Natural killer cell treated with Interleukin-12 subunit alpha and Interleukin-12 subunit beta and Interleukin-15 and Interleukin-18, amount 100 ng/mL, for 72 hours (primary cell): ENCODE results near the gene MIGA2. TPM values are rescaled to one million over a fixed set of nuclear protein-coding genes. Genes with fewer than 3 reads are reported as not detected.

ENCODE experiments used
- ATAC-seq, 2 donors: fragments of 150-1000 bp; cut with Tn5 transposase in 1 of 2; sonication (Bioruptor Pico), chemical (Tn5 transposase) in 1 of 2; 2 replicates each; pipeline ENCODE4 v1.10.0; 2021
- DNase-seq: peaks from one replicate; pipeline ENCODE4 v3.0.0; 2022; ENCODE audit warnings: low spot score
- H3K27ac Mint-ChIP-seq, 2 donors: 1 replicate in 1 of 2; 2 replicates in 1 of 2; pipeline ENCODE4 v1.8.0; 2022; ENCODE audit warnings: mixed read lengths in 2 of 2, mild to moderate bottlenecking in 1 of 2, moderate library complexity in 1 of 2
- H3K27me3 Mint-ChIP-seq, 2 donors: 1 replicate in 1 of 2; 2 replicates in 1 of 2; pipeline ENCODE4 v1.8.0; 2022; ENCODE audit warnings: mixed read lengths in 2 of 2
- H3K36me3 Mint-ChIP-seq: one replicate; pipeline ENCODE4 v1.8.0; 2022; ENCODE audit warnings: mixed read lengths
- H3K4me1 Mint-ChIP-seq, 2 donors: 1 replicate in 1 of 2; 2 replicates in 1 of 2; pipeline ENCODE4 v1.8.0; 2022; ENCODE audit warnings: low read depth in 2 of 2, mixed read lengths in 2 of 2, mild to moderate bottlenecking in 1 of 2
- H3K4me3 Mint-ChIP-seq: one replicate; pipeline ENCODE4 v1.8.0; 2022; ENCODE audit warnings: mixed read lengths
- H3K9me3 Mint-ChIP-seq: 2 replicates; pipeline ENCODE4 v1.8.0; 2022; ENCODE audit warnings: mixed read lengths
- total RNA-seq, 2 donors: library from RNA; stranded (reverse); gene quantifications; one replicate each; pipeline ENCODE4 v1.2.3, GENCODE V29; 2022

MIGA2 gene
- total RNA-seq, 2 donors from 2014 or later: 42.4 to 82.6 TPM

DNA sequence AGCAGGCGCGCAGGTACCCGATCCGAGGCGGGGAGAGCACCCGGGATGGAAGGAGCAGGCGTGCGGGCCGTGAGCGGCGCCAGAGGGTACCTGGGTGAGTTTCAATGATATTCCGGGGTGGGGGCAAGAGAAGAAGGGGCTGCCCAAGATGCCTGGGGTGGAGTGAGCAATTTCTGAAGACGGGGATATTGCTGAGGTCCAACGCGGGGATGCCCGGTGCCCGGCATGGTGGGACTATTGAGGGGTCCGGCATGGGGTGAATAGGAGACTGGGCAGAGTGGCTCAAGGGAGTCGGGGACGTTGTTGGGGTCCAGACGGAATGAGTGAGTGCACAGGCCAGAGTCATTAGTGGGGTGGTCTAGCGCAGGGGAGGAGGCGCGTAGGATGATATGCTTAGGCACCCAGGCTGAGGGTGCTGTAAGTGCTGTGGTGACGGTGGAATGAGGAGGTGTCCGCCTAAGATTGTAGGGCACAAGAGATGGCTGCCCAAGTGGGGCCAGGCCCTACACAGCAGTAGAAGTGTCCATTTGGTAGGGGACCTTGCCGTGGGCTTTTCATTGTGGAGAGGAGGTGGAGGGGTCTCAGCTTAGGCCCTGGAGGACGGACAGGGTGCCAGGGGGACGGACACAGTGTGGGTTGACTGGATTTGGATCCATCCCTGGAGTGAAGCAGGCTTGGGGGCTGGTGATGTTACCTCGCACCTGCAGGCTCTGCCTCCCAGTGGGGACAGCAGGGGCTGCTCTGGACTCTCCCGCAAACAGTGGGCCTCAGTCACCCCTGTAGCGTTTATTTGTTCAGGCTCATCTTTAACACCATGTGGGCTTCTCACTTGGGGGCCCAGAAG, 719 bp downstream of the MIGA2 start:
- ATAC-seq (no peak), DNase-seq (no peak)
- H3K36me3 Mint-ChIP-seq: no peaks in the 10 kb centered on the region
- H3K27ac Mint-ChIP-seq: peak overlapping the region; percentile 74 to 83
- H3K9me3 Mint-ChIP-seq: no peaks in the 10 kb centered on the region
- peak overlapping the region; percentile 95 for H3K4me3 Mint-ChIP-seq
- peaks cover 17 to 25% of the 10 kb centered on the region in 2 donors for H3K4me1 Mint-ChIP-seq
- no peaks in the 10 kb centered on the region for H3K27me3 Mint-ChIP-seq

DNA sequence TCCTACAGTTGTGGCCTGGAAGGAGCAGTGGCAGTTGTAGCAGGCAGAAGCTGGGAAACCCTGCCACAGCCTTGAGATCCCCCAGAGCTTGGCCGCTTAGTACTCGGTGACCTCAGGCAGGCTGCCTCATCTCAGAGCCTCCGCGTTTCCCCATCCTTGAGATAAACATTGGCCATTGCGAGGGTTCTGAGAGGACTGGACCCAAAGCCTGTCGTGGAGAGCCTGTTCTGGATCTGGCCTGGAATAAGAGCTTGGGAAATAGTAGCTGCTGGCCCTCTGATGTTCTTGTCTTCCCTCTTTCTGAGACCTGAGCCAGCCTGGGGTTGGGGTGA, 1.3 kb downstream of the MIGA2 start:
- Mint-ChIP-seq H3K9me3 (no peaks in the 10 kb centered on the region), H3K4me3 (peak overlapping the region; percentile 95), H3K27ac (peak overlapping the region in 1 of 2 donors; percentile 83), H3K36me3 (no peaks in the 10 kb centered on the region), H3K4me1 (peaks cover 17 to 25% of the 10 kb centered on the region in 2 donors), H3K27me3 (no peaks in the 10 kb centered on the region)
- DNase-seq (no peak), ATAC-seq (no peak)

DNA sequence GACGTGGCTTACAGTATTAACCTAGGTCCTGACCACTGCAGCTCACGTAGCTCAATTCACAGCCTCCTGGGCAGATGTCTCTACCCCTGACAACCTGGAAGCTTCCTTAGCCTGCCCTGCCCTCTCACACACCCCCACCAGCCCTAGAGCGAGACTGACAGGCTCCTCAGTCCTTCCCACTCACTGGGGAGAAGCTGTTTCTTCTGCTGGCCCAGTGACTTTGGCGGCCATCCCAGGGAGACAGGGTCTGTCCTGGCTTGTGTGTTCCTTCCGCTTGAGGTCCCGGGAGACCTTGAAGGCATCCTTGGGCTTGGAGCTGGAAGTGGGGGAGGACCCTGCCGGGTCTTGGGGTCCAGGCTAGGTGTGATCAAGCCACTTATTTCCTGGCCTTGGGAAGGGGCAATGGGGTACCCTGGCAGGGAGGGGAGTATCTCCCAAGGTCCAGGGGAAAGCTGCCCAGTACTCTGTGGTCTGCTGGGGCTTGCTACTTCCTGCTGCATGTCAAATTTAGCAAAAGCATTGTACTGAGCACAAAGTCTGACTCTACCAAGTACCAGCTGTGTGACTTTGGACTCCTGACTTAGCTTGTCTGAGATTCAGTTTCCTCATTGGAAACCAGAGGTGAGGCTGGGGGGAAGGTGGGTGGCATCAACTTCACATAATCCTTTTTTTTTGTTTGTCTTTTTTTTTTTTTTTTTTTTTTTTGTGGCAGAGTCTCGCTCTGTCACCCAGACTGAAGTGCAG, 1.9 kb downstream of the MIGA2 start:
- ATAC-seq: no peak
- Mint-ChIP-seq H3K27ac (no peak overlapping the region), H3K36me3 (no peaks in the 10 kb centered on the region)

DNA sequence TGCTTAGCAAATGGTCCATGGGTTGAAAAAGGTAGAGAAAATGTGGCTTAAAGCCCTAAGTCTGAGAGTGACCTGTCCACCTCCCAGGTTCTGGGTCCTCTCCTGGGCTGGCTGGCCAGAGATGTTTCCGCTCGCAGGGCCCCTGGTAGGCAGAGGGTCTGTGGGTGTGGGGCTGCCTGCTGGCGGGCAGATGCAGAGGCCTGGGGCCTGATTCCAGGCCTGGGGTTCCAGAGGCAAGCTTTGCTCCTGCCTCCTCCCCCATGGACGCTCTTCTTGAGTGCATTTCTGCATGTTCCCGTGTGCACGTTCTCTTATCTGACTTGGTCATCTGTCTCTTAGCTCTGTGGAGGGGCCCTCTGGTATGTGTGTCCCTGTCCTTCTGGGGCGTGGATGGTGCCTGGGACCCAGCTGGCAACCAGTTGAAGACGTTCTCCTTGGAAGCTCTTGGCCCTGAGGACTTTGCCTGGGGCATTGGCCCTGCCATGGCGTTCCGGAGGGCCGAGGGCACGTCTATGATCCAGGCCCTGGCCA, 3.8 kb downstream of the MIGA2 start:
- Mint-ChIP-seq H3K36me3 (no peaks in the 10 kb centered on the region), H3K27ac (no peak overlapping the region), H3K27me3 (no peaks in the 10 kb centered on the region), H3K9me3 (no peaks in the 10 kb centered on the region), H3K4me3 (no peak overlapping the region), H3K4me1 (peaks cover 17 to 25% of the 10 kb centered on the region in 2 donors)
- ATAC-seq: no peak
- no peak for DNase-seq

More for the DNA sequence above, 1.9 kb downstream of the MIGA2 start:
- Mint-ChIP-seq H3K27me3 (no peaks in the 10 kb centered on the region), H3K9me3 (no peaks in the 10 kb centered on the region), H3K4me1 (peaks cover 17 to 25% of the 10 kb centered on the region in 2 donors), H3K4me3 (peak overlapping the region; percentile 95)
- no peak for DNase-seq

DNA sequence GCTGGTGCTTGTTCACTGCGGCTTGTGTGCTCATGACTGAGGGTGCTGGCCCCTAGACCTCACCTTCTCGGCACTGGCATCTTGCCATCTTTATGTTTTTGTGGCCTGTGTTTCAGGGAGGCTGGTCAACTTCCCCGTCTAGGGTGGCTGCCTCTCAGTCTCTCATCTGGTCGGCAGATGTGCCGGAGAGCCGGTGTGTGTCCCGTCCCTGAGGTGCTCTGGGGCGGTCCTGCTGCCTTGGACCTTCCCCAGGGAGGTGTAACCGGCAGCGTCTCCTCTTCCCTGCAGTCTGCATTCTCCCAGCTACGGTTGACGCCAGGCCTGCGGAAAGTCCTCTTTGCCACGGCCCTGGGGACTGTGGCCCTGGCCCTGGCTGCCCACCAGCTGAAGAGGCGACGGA, 5.6 kb downstream of the MIGA2 start:
- ATAC-seq (no peak), DNase-seq (no peak)
- H3K27ac Mint-ChIP-seq: no peak overlapping the region
- no peaks in the 10 kb centered on the region for H3K27me3 Mint-ChIP-seq
- H3K36me3 Mint-ChIP-seq: no peaks in the 10 kb centered on the region
- no peaks in the 10 kb centered on the region for H3K9me3 Mint-ChIP-seq
- peaks cover 5 to 17% of the 10 kb centered on the region in 2 donors for H3K4me1 Mint-ChIP-seq
- no peak overlapping the region for H3K4me3 Mint-ChIP-seq

DNA sequence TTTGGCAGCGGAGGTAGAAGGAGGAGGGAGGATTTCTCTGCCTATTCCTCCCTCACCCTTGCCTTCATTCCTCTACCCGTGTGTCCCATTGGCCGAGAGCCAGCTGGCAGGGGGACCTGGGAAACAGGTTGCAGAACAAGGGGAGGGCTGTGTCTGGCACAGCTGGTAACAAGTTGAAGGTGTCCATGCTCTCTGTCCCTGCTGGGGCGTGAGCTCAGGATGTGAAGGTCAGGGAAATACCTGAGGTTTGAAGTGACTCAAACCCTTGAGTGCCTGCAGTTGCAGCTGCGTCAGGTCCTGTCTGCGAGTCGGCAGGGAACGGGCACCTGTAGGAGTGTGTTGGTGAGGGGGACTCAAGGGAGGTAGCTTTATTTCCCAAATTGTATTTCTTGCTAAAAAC, 16.2 kb downstream of the MIGA2 start:
- Mint-ChIP-seq H3K4me3 (no peak overlapping the region), H3K36me3 (no peaks in the 10 kb centered on the region), H3K27ac (no peak overlapping the region), H3K4me1 (no peaks in the 10 kb centered on the region), H3K9me3 (no peaks in the 10 kb centered on the region), H3K27me3 (no peaks in the 10 kb centered on the region)
- DNase-seq (no peak), ATAC-seq (no peak)

DNA sequence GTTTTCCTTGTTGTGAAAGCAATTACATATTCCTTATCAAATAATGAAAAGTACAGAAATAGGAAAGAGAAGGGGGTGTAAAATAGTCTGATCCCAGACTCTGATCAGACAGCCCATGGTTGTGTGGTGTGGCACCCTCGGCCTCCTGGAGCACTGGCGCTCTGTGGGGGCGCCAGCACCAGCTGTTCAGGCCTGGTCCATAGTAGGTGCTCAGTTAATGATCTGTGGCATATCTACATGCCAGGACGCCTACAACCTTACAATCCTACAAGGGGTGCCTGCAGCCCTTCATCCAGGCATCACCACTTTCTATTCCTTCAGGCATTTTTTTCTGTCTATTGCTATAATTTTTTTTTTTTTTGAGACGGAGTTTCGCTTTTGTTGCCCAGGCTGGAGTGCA, 16.6 kb downstream of the MIGA2 start:
- Mint-ChIP-seq H3K27me3 (no peaks in the 10 kb centered on the region), H3K36me3 (no peaks in the 10 kb centered on the region), H3K4me1 (peaks cover 2% of the 10 kb centered on the region in 2 donors), H3K27ac (no peak overlapping the region), H3K4me3 (no peak overlapping the region), H3K9me3 (no peaks in the 10 kb centered on the region)
- ATAC-seq: no peak
- no peak for DNase-seq

DNA sequence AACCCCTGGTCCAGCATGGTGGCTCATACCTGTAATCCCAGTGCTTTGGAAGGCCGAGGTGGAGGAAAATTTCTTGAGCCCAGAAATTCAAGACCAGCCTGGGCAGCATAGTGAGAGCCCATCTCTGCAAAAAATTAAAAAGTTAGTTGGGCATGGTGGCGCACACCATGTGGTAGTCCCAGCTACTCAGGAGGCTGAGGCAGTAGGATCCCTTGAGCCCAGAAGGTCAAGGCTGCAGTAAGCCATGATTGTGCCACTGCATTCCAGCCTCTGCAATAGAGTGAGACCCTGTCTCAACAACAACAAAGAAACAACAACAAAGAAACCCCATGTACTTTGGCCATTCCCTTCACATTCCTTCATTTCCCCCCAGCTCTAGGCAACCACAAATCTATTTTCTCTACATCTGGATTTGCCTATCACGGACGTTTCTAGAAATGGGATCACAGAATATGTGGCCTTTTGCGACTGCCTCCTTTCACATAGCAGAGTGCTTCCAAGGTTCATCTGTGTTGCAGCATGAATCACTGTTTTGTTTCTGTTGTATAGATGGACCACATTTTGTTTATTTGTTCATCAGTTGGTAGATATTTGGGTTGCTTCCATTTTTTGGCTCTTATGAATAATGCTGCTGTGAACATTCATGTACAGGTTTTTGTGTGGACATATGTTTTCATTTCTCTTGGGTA, 17.9 kb downstream of the MIGA2 start:
- Mint-ChIP-seq H3K36me3 (no peaks in the 10 kb centered on the region), H3K4me1 (peaks cover 4% of the 10 kb centered on the region in 2 donors), H3K27me3 (no peaks in the 10 kb centered on the region), H3K9me3 (no peaks in the 10 kb centered on the region), H3K27ac (no peak overlapping the region), H3K4me3 (no peak overlapping the region)
- DNase-seq: no peak
- ATAC-seq: no peak

DNA sequence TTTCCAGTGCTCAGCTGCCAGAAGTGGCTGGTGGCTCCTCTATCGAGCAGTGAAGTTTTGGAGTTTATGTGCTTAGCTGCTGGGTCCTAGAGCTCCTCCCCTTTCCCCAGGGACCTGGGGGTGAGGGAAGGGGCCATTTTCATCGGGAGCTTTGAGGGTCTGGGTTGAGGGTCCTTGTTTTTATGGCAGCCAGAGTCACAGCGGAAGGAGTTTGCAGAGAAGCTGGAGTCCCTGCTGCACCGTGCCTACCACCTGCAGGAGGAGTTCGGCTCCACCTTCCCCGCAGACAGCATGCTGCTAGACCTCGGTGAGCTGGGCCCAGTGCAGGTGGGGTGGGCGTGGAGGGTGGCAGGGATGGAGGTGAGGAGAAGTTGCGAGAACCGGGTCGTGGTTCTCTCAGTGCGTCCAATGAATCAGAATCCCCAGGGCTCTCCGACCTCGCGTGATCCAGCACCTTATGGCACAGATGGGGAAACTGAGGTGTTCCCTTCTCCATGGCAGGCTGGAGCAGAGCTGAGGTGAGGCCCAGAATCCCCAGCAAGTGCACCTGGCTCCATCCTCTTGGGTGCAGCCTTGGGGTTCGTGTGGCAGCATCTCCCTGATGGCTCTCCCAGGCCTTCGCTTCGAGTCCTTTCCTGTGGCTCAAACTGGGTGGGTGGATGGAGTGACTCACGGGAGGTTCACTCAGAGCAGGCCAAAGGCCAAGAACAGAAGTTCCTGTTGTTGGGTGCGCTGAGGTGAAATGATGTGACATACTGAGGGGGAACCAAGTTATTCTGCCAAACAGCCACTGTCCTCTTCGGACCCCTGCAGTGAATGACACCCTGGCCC, 22.8 kb downstream of the MIGA2 start:
- no peak for ATAC-seq

DNA sequence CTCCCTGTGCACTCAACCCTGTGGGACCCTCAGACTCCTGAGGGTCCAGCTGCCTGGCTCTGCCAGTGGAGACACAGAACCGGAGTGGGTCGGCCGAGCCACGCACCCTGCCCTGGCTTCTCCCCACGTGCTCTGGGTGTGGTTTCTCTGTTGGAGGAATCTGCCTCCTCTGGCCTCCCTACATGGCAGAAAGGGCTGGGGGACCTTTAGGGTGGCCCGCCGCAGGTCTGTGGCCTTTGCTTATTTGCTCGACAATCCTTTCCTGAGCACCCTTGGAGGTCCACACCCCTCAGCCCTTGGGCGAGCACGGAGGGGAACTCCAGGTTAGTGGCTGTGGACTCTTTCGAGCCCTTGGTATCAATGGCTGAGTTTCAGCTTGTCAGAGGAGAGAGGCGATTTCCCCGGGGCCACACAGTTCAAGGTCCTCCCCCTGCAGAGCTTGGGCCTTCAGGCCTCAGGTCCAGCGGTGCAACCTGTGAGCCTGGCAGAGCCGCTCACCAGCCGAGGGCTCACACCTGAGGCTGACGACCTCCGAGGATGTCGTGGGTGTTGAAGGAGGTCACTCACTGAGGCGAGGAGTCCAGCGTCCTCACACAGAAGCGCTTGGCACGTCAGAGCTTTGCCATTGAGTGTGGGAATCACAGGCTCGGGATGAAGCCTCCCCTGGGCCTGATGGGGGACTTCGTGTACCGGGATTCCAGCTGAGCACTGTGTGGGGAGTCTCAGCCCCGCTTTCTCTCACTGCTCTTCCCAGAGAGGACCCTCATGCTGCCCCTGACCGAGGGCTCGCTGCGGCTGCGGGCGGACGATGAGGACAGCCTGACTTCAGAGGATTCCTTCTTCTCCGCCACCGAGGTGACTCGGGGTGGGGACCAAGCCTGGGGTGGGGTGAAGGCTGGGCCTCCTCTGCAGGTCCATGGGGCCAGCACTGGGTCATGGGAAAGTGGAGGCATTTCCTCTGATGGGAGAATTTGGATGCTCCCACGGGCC, 23.7 kb downstream of the MIGA2 start:
- Mint-ChIP-seq H3K27me3 (no peaks in the 10 kb centered on the region), H3K4me3 (no peak overlapping the region), H3K4me1 (peaks cover 4% of the 10 kb centered on the region in 2 donors), H3K36me3 (no peaks in the 10 kb centered on the region), H3K27ac (no peak overlapping the region), H3K9me3 (no peaks in the 10 kb centered on the region)
- ATAC-seq (no peak), DNase-seq (peak; percentile 54)

More for the DNA sequence above, 22.8 kb downstream of the MIGA2 start:
- Mint-ChIP-seq H3K27me3 (no peaks in the 10 kb centered on the region), H3K27ac (no peak overlapping the region), H3K36me3 (no peaks in the 10 kb centered on the region), H3K4me3 (no peak overlapping the region), H3K4me1 (peaks cover 4% of the 10 kb centered on the region in 2 donors), H3K9me3 (no peaks in the 10 kb centered on the region)
- no peak for DNase-seq

DNA sequence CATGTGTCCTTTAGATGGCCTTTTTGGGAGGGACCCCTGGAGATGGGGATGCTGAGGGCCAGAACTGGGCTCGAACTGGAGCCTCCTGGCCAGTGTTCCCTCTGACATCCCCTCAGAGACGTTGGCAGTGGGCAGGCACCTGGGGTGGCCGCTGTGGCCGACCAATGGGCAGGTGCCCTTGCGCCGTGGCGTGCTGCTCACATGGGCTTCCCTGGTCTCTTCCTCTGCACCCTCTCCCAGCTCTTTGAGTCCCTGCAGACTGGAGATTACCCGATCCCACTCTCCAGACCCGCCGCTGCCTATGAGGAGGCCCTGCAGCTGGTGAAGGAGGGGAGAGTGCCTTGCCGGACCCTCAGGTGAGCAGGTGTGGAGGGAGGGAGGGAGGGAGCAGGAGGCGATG, 24.6 kb downstream of the MIGA2 start:
- no peaks in the 10 kb centered on the region for H3K27me3 Mint-ChIP-seq
- DNase-seq (no peak), ATAC-seq (no peak)
- H3K9me3 Mint-ChIP-seq: no peaks in the 10 kb centered on the region
- H3K36me3 Mint-ChIP-seq: no peaks in the 10 kb centered on the region
- no peak overlapping the region for H3K27ac Mint-ChIP-seq
- peaks cover 4% of the 10 kb centered on the region in 2 donors for H3K4me1 Mint-ChIP-seq
- H3K4me3 Mint-ChIP-seq: no peak overlapping the region

DNA sequence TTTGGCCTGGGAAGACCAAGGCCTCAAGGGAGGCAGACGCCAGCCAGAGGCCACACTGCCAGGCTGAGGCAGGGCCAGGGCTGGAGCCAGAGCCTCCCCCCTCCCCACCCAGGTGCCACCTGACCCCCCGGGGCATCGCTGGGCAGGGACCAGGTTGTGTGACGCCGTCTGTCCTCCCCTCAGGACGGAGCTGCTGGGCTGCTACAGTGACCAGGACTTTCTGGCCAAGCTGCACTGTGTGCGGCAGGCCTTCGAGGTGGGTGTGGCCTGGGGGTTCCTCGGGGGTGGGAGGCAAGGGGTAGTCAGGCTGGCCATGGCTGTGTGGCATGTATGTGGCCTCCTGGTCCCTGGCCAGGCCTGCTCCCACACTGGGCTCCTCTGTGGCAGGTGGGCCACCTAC, 26.6 kb downstream of the MIGA2 start:
- DNase-seq: peak; percentile 44
- H3K36me3 Mint-ChIP-seq: no peaks in the 10 kb centered on the region
- H3K4me3 Mint-ChIP-seq: no peak overlapping the region
- peaks cover 2% of the 10 kb centered on the region in 2 donors for H3K4me1 Mint-ChIP-seq
- H3K27me3 Mint-ChIP-seq: no peaks in the 10 kb centered on the region
- H3K9me3 Mint-ChIP-seq: no peaks in the 10 kb centered on the region
- no peak overlapping the region for H3K27ac Mint-ChIP-seq
- ATAC-seq: peak in 1 of 2 donors; percentile 5
